ENCODE results near the gene KRT15. TPM values are rescaled to one million over a fixed set of nuclear protein-coding genes. Genes with fewer than 3 reads are reported as not detected.

The KRT15 gene
- total and polyA plus RNA-seq, 2 of the 4 experiments (the other 2 are of a cell fraction), result 2.9 to 5.3 TPM

- intact Hi-C loops (cut with micrococcal nuclease), result no loop called here
- no peaks in the 10 kb centered on the region for H3K9me3 ChIP-seq (ENCODE audit: control insufficient read depth, insufficient read depth, low read length)
- in situ Hi-C loops (cut with MboI; ENCODE audit: low sequenced_read_pairs), result no loop called here
- H3K4ac ChIP-seq (ENCODE audit: low read depth, low read length), result peak within 1 kb of the TSS; percentile 18; the same call in 1 of the 2 replicates
- H3K9ac ChIP-seq (ENCODE audit: low read depth, low read length), result no peak within 1 kb of the TSS
- H3K4me2 ChIP-seq (ENCODE audit: low read depth, low read length), result peak within 1 kb of the TSS; percentile 51
- no peak within 1 kb of the TSS for H2BK20ac ChIP-seq (ENCODE audit: low read depth, low read length)
- H2BK120ac ChIP-seq (ENCODE audit: low read depth, low read length), result no peak within 1 kb of the TSS
- ChIA-PET CTCF (interaction anchor here (1.0 kb wide), 1 partner anchor 14 kb away, joined by 3 read pairs; no protein-coding TSS in a partner anchor), POLR2A (ENCODE audit: unreplicated experiment) (no interaction called here)
- peak within 1 kb of the TSS; percentile 23 for H2AFZ ChIP-seq (replicated peaks; ENCODE audit: low read length, poor library complexity)
- DNase-seq (no peak), ATAC-seq (ENCODE audit: low read depth) (no peak)
- no peak within 1 kb of the TSS for H2AK9ac ChIP-seq (replicated peaks; ENCODE audit: low read depth, low read length, poor library complexity)
- H3K4me1 ChIP-seq (ENCODE audit: control insufficient read depth, insufficient read depth, low read length), result peaks cover 11% of the 10 kb centered on the region
- no TSS peak for BruUV-seq (replicated peaks)
- no peak within 1 kb of the TSS for H4K8ac ChIP-seq (ENCODE audit: low read depth in 2 of 2, low read length in 2 of 2)
- no peak within 1 kb of the TSS for H2BK15ac ChIP-seq (ENCODE audit: low read depth, low read length)
- H3K36me3 ChIP-seq (ENCODE audit: control insufficient read depth, insufficient read depth, low read length), result no peaks in the 10 kb centered on the region
- H3K27me3 ChIP-seq (ENCODE audit: control insufficient read depth, insufficient read depth, low read length), result no peaks in the 10 kb centered on the region; the same call in 1 of the 2 replicates
- no peak within 1 kb of the TSS for H3K23ac ChIP-seq (ENCODE audit: low read depth, low read length)
- no peak within 1 kb of the TSS; the same call in 1 of the 2 replicates for H4K91ac ChIP-seq (ENCODE audit: insufficient read depth, low read depth, low read length)
- H2BK5ac ChIP-seq (ENCODE audit: low read depth, low read length, poor library complexity, severe bottlenecking), result peak within 1 kb of the TSS; percentile 30
- H3K56ac ChIP-seq (ENCODE audit: extremely low read depth, insufficient read depth, low read length), result no peak within 1 kb of the TSS
- 80% methylated on average over 1 of the region's 17 CpGs; no CpG with 5 or more reads in 1 of the 2 experiments for WGBS, 2 experiments (ENCODE audit: extremely low coverage in 2 of 2, insufficient read length in 1 of 2)
- no peak within 1 kb of the TSS for H3K4me3 ChIP-seq (ENCODE audit: insufficient read depth, low read depth, low read length)
- peaks cover 7% of the 10 kb centered on the region for H3K9me1 ChIP-seq (ENCODE audit: insufficient read depth, low read length)
- H4K5ac ChIP-seq (ENCODE audit: low read depth, low read length), result no peak within 1 kb of the TSS
- no peaks in the 10 kb centered on the region for H4K20me1 ChIP-seq (ENCODE audit: insufficient read depth, low read length)
- H3K79me1 ChIP-seq (ENCODE audit: low read depth in 1 of 2, low read length in 2 of 2), result no peaks in the 10 kb centered on the region
- no peak within 1 kb of the TSS; the same call in 1 of the 2 replicates for H2AK5ac ChIP-seq (ENCODE audit: low read depth, low read length)
- 0 out of 2 replicates have a peak within 1 kb of the TSS, but pooled peaks have one; percentile 6 for H3K18ac ChIP-seq (ENCODE audit: low read depth, low read length)
- dilution Hi-C loops (cut with HindIII; ENCODE audit: low sequenced_read_pairs, unreplicated experiment), result no loop called here
- peak within 1 kb of the TSS; percentile 22; the same call in 1 of the 2 replicates for H3K27ac ChIP-seq (ENCODE audit: insufficient read depth, low read length)
- no peak within 1 kb of the TSS for H3K14ac ChIP-seq (replicated peaks; ENCODE audit: low read depth, low read length)
- no peak for TF ChIP-seq MAFK (IDR thresholded peaks at IDR 0.05; ENCODE audit: low read depth, low read length)
- TF ChIP-seq USF2 (IDR thresholded peaks at IDR 0.05; ENCODE audit: low read depth, low read length), result no peak
- TF ChIP-seq, protein P1, sequence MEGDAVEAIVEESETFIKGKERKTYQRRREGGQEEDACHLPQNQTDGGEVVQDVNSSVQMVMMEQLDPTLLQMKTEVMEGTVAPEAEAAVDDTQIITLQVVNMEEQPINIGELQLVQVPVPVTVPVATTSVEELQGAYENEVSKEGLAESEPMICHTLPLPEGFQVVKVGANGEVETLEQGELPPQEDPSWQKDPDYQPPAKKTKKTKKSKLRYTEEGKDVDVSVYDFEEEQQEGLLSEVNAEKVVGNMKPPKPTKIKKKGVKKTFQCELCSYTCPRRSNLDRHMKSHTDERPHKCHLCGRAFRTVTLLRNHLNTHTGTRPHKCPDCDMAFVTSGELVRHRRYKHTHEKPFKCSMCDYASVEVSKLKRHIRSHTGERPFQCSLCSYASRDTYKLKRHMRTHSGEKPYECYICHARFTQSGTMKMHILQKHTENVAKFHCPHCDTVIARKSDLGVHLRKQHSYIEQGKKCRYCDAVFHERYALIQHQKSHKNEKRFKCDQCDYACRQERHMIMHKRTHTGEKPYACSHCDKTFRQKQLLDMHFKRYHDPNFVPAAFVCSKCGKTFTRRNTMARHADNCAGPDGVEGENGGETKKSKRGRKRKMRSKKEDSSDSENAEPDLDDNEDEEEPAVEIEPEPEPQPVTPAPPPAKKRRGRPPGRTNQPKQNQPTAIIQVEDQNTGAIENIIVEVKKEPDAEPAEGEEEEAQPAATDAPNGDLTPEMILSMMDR (conservative IDR thresholded peaks at IDR 0.05; ENCODE audit: low read depth, low read length), result no peak
- TF ChIP-seq RFX5 (IDR thresholded peaks at IDR 0.05; ENCODE audit: low read depth, low read length), result no peak
- TF ChIP-seq FOS (IDR thresholded peaks at IDR 0.05; ENCODE audit: low read depth, low read length), result no peak
- no peak for TF ChIP-seq RAD21 (IDR thresholded peaks at IDR 0.05; ENCODE audit: low read length)
- no peak for TF ChIP-seq POLR2A (IDR thresholded peaks at IDR 0.05; ENCODE audit: low read depth, low read length)
- TF ChIP-seq BHLHE40 (IDR thresholded peaks at IDR 0.05; ENCODE audit: low read depth, low read length), result no peak
- no peak for TF ChIP-seq RCOR1 (IDR thresholded peaks at IDR 0.05; ENCODE audit: insufficient replicate concordance, low read length)
- TF ChIP-seq SMC3 (IDR thresholded peaks at IDR 0.05; ENCODE audit: low read depth, low read length), result no peak
- TF ChIP-seq NFE2L2 (IDR thresholded peaks at IDR 0.05; ENCODE audit: low read depth, low read length), result no peak
- no peak for TF ChIP-seq MAZ (IDR thresholded peaks at IDR 0.05; ENCODE audit: borderline replicate concordance, low read depth, low read length)
- no peak for TF ChIP-seq CEBPB (IDR thresholded peaks at IDR 0.05; ENCODE audit: low read depth, low read length)
- TF ChIP-seq MXI1 (IDR thresholded peaks at IDR 0.05; ENCODE audit: borderline replicate concordance, low read depth, low read length), result no peak
- TF ChIP-seq CHD1 (IDR thresholded peaks at IDR 0.05; ENCODE audit: low read depth, low read length), result no peak
These were observed 13.5 kb downstream of the KRT15 start, which contains the start of gene KRT13 for GRCh38 chr17:41505007-41505808. Gene KRT13 (minus strand): TSS chr17:41505612. CDS start chr17:41505550, 62 bp downstream.
